B cell (primary cell): ENCODE data around the gene AIRE. TPM values are rescaled to one million over a fixed set of nuclear protein-coding genes. Genes with fewer than 3 reads are reported as not detected.

ENCODE experiments used
- ATAC-seq: fragments of 200-7000 bp; cut with Tn5 transposase; one replicate; pipeline ENCODE4 v1.10.0; 2021; ENCODE audit warnings: low read depth, mild to moderate bottlenecking, moderate number of reproducible peaks, moderate library complexity
- CTCF ChIA-PET: fragments of 350-600 bp; sonication (Branson Sonifier 250); formaldehyde crosslinking; loops from one replicate; lab custom pipeline; 2021; ENCODE audit warnings: antibody characterized with exemption, inconsistent platforms; lab: Charles Lee
- POLR2A ChIA-PET: fragments of 350-600 bp; sonication (Branson Sonifier 250); formaldehyde crosslinking; loops from one replicate; lab custom pipeline; 2021; ENCODE audit warnings: antibody characterized with exemption; lab: Charles Lee
- DNase-seq: peaks from one replicate; pipeline ENCODE4 v3.0.0; 2013
- H2AFZ ChIP-seq: 2 replicates; pipeline ENCODE4 v1.6.1; 2012; ENCODE audit warnings: mild to moderate bottlenecking, low read depth, low read length; ENCODE audit not compliant: insufficient read depth, poor library complexity, severe bottlenecking
- H3K27ac ChIP-seq, 2 donors: 1 replicate in 1 of 2; 2 replicates in 1 of 2; pipeline ENCODE4 v1.5.1; 2012 to 2013; ENCODE audit warnings: low read length in 2 of 2, mild to moderate bottlenecking in 2 of 2, moderate library complexity in 1 of 2
- H3K27me3 ChIP-seq, 4 experiments: fragments of 200-600 bp in 1 of 4; sonication (generic) in 1 of 4; replicated peaks in 1 of 4; 1 replicate in 2 of 4; 2 replicates in 2 of 4; pipeline versions ENCODE4 v1.6.1 to v1.7.0; 2013 to 2016; ENCODE audit warnings: low read length in 3 of 4, mild to moderate bottlenecking in 2 of 4, mixed read lengths in 1 of 4, moderate library complexity in 1 of 4; ENCODE audit not compliant: insufficient read depth in 4 of 4, control insufficient read depth in 3 of 4; ENCODE audit errors: control extremely low read depth in 1 of 4
- H3K36me3 ChIP-seq, 2 experiments: replicated peaks in 1 of 2; 1 replicate in 1 of 2; 2 replicates in 1 of 2; pipeline versions ENCODE4 v1.6.1 to v1.7.1; 2013; ENCODE audit warnings: low read length in 1 of 2; ENCODE audit not compliant: insufficient read depth in 2 of 2, control insufficient read depth in 1 of 2; ENCODE audit errors: control extremely low read depth in 1 of 2, extremely low read depth in 1 of 2
- H3K4me1 ChIP-seq, 2 donors: fragments of 200-600 bp in 1 of 2; sonication (generic) in 1 of 2; 1 replicate in 1 of 2; 2 replicates in 1 of 2; pipeline versions ENCODE4 v1.5.1 to v1.6.1; 2013 to 2017; ENCODE audit warnings: low read length in 2 of 2; ENCODE audit not compliant: control insufficient read depth in 2 of 2, insufficient read depth in 2 of 2
- H3K4me2 ChIP-seq: replicated peaks from 2 replicates; pipeline ENCODE3; 2012; ENCODE audit warnings: mild to moderate bottlenecking, low read depth, low read length; ENCODE audit not compliant: poor library complexity, severe bottlenecking
- H3K4me3 ChIP-seq, 5 experiments: fragments of 200-600 bp in 1 of 5; sonication (generic) in 1 of 5; 1 replicate in 3 of 5; 2 replicates in 2 of 5; pipeline versions ENCODE4 v1.5.1 to v1.7.0; 2011 to 2016; ENCODE audit warnings: low read length in 4 of 5, mild to moderate bottlenecking in 4 of 5, low read depth in 2 of 5, control low read depth in 1 of 5, moderate library complexity in 1 of 5; ENCODE audit not compliant: insufficient read depth in 1 of 5; ENCODE audit errors: control extremely low read depth in 1 of 5, extremely low read depth in 1 of 5
- H3K79me2 ChIP-seq: fragments of 200-600 bp; sonication (generic); one replicate; pipeline ENCODE4 v1.6.0; 2016; ENCODE audit warnings: low read length; ENCODE audit not compliant: control insufficient read depth, insufficient read depth
- H3K9ac ChIP-seq: fragments of 200-600 bp; sonication (generic); 2 replicates; pipeline ENCODE4 v1.6.1; 2017; ENCODE audit warnings: mild to moderate bottlenecking, low read length, moderate library complexity
- H3K9me3 ChIP-seq, 3 donors: one replicate each; pipeline versions ENCODE4 v1.6.1 to v1.7.1; 2013; ENCODE audit warnings: low read length in 2 of 3; ENCODE audit not compliant: control insufficient read depth in 2 of 3, insufficient read depth in 1 of 3; ENCODE audit errors: control extremely low read depth in 1 of 3
- H4K20me1 ChIP-seq: 2 replicates; pipeline ENCODE4 v1.6.0; 2012; ENCODE audit warnings: mild to moderate bottlenecking, low read length; ENCODE audit not compliant: insufficient read depth, control insufficient read depth, poor library complexity, severe bottlenecking
- H3K27ac Mint-ChIP-seq: one replicate; pipeline ENCODE4 v1.8.0; 2021; ENCODE audit warnings: mixed read lengths
- H3K27me3 Mint-ChIP-seq: one replicate; pipeline ENCODE4 v1.8.0; 2021; ENCODE audit warnings: mixed read lengths
- H3K4me1 Mint-ChIP-seq: one replicate; pipeline ENCODE4 v1.8.0; 2021; ENCODE audit warnings: mixed read lengths
- H3K4me3 Mint-ChIP-seq: one replicate; pipeline ENCODE4 v1.8.0; 2021; ENCODE audit warnings: mixed read lengths
- H3K9me3 Mint-ChIP-seq: one replicate; pipeline ENCODE4 v1.8.0; 2022; ENCODE audit warnings: mixed read lengths; ENCODE audit not compliant: insufficient read depth
- EZH2 ChIP-seq: IDR thresholded peaks from 2 replicates; pipeline ENCODE4 v1.6.1; 2012; ENCODE audit warnings: borderline replicate concordance, low read depth, mild to moderate bottlenecking, moderate library complexity, low read length; ENCODE audit not compliant: insufficient read depth, poor library complexity, severe bottlenecking
- WGBS: methylation state at CpG from one replicate; pipeline ENCODE4 v1.1.5; 2013; ENCODE audit warnings: missing lambda C conversion rate; ENCODE audit not compliant: insufficient coverage; 5-methylcytosine and 5-hydroxymethylcytosine counted together
- intact Hi-C: fragments of 100-400 bp; cut with micrococcal nuclease; formaldehyde crosslinking; loops from one replicate; pipeline ENCODE4 v1.10.0; 2022
- polyA plus RNA-seq: library from polyadenylated mRNA; depleted of rRNA; stranded (reverse); fragments of >200 nt; gene quantifications from 2 replicates; pipeline ENCODE4 v1.2.3, GENCODE V29; 2012
- total RNA-seq, 2 donors: library from RNA; stranded (reverse); fragments of 120-200 nt in 1 of 2; gene quantifications; 1 replicate in 1 of 2; 2 replicates in 1 of 2; pipeline versions ENCODE4 v1.2.3 to v1.2.4, GENCODE V29; 2013 to 2022
- TF ChIP-seq, protein P1 (sequence below): fragments of 200-600 bp; IDR thresholded peaks from one replicate; pipeline ENCODE4 v1.8.0; 2022; ENCODE audit warnings: antibody characterized with exemption, mild to moderate bottlenecking

AIRE gene
- total and polyA plus RNA-seq, 2 donors (not counting 1 experiment from before 2014, with no cell fraction given): 0.37 TPM; not detected in 1

DNA sequence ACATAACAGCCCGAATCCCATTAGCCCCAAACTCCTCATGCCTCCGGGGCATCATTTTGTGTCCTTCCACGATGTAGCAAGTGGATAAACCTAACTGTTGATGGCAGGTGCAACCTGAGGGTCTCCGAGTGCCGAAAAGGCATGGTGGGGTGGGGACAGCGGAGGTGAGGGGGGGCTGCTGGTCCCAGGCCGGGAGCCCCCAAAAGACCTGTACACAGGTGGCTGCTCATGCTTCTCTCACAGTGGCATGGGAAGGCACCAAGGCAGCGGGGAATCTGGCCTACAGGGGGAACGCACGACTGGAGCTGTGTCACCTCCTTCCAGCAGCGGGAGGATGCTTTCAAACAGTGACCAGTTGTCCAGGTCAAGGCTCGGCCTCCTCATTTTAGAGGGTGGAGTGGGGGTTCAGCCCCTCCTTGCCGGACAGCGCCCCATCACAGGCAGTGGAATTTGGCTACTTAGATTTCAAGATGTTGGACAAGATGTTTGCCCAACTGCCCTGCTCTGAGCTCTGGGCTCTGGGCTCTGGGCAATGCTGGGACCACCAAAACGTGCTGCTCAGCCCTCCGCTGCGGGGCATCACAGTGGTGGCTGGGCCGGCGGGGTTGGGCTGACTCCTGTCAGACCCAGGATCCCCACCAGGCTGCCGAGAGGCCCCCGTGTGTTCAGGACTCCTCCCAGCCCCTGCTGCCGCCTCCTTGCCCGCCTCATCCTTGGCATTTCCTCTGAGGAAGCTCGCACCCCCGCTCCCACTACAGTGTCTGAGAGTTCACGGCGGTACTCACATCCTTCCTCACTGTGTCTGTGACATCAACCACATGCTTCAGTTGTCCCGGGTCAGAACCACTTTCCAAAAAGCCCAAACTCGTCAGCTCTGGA lies 31.6 kb upstream of the AIRE start:
- H4K20me1 ChIP-seq: no peaks in the 10 kb centered on the region
- H3K4me1 ChIP-seq: peaks cover 0 to 6% of the 10 kb centered on the region in 2 donors
- H2AFZ ChIP-seq: no peak overlapping the region
- TF ChIP-seq, protein P1, sequence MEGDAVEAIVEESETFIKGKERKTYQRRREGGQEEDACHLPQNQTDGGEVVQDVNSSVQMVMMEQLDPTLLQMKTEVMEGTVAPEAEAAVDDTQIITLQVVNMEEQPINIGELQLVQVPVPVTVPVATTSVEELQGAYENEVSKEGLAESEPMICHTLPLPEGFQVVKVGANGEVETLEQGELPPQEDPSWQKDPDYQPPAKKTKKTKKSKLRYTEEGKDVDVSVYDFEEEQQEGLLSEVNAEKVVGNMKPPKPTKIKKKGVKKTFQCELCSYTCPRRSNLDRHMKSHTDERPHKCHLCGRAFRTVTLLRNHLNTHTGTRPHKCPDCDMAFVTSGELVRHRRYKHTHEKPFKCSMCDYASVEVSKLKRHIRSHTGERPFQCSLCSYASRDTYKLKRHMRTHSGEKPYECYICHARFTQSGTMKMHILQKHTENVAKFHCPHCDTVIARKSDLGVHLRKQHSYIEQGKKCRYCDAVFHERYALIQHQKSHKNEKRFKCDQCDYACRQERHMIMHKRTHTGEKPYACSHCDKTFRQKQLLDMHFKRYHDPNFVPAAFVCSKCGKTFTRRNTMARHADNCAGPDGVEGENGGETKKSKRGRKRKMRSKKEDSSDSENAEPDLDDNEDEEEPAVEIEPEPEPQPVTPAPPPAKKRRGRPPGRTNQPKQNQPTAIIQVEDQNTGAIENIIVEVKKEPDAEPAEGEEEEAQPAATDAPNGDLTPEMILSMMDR: no peak
- no peak for TF ChIP-seq EZH2
- peaks cover 0 to 7% (median 0%) of the 10 kb centered on the region in 4 experiments for H3K27me3 ChIP-seq
- DNase-seq (no peak), ATAC-seq (no peak)
- no peak overlapping the region for H3K27ac Mint-ChIP-seq
- H3K9me3 ChIP-seq: no peaks in the 10 kb centered on the region
- no peak overlapping the region for H3K4me3 Mint-ChIP-seq
- 52% methylated on average over 27 of the region's 29 CpGs for WGBS
- H3K27ac ChIP-seq: no peak overlapping the region
- H3K27me3 Mint-ChIP-seq: peaks cover 2% of the 10 kb centered on the region
- H3K79me2 ChIP-seq: no peaks in the 10 kb centered on the region
- no peak overlapping the region for H3K9ac ChIP-seq
- CTCF ChIA-PET: no interaction called here
- H3K4me1 Mint-ChIP-seq: peaks cover 3% of the 10 kb centered on the region
- no peaks in the 10 kb centered on the region for H3K9me3 Mint-ChIP-seq
- H3K36me3 ChIP-seq: no peaks in the 10 kb centered on the region
- intact Hi-C loops: no loop called here
- H3K4me3 ChIP-seq: no peak overlapping the region
- no peak overlapping the region for H3K4me2 ChIP-seq
- POLR2A ChIA-PET: interaction anchor here (0.7 kb wide), 1 partner anchor 21 kb away, joined by 3 read pairs; no protein-coding TSS in a partner anchor

DNA sequence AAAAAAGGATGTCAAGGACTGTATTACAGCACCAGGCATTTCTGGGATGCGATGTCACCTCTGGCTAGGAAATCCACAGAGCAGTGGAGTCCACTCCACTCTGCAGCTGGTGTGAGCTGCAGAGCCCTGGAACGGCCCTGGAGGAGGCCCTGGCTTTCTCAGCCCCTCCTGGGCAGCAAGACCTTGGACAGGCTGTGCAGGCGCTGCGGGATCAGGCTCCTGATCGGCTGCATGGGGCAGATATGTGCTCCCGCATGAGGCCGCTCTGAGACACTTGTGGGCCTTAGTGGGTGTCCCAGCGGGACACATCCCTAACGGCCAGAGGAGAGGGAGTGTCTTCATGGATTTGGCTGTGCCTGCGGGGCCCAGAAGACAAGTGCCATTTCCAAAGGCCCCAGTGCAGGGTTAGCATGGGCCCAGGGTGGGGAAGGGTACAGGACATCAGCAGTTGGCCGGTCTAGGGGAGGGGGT lies 30.1 kb upstream of the AIRE start:
- Histone ChIP-seq H4K20me1 (no peaks in the 10 kb centered on the region), H3K4me2 (no peak overlapping the region), H3K79me2 (no peaks in the 10 kb centered on the region), H3K27me3 (peaks cover 0 to 7% (median 0%) of the 10 kb centered on the region in 4 experiments), H3K27ac (no peak overlapping the region), H2AFZ (no peak overlapping the region), H3K4me3 (no peak overlapping the region), H3K9me3 (no peaks in the 10 kb centered on the region), H3K36me3 (no peaks in the 10 kb centered on the region), H3K9ac (no peak overlapping the region), H3K4me1 (peaks cover 0 to 6% of the 10 kb centered on the region in 2 donors)
- TF ChIP-seq, protein P1: no peak
- TF ChIP-seq EZH2: no peak
- Mint-ChIP-seq H3K27ac (no peak overlapping the region), H3K27me3 (peaks cover 2% of the 10 kb centered on the region), H3K9me3 (no peaks in the 10 kb centered on the region), H3K4me1 (peaks cover 3% of the 10 kb centered on the region), H3K4me3 (no peak overlapping the region)
- POLR2A ChIA-PET: interaction anchor here (0.7 kb wide), 1 partner anchor 109 kb away, joined by 3 read pairs; no protein-coding TSS in a partner anchor
- ATAC-seq: no peak
- intact Hi-C loops: no loop called here
- WGBS: 93% methylated on average over 10 of the region's 11 CpGs
- CTCF ChIA-PET: interaction anchor here (0.6 to 1.1 kb wide), 2 partner anchors 50 to 774 kb away, joined by 3 read pairs; no protein-coding TSS in a partner anchor
- DNase-seq: no peak
